ENCODE data around the gene ATMIN. TPM values are rescaled to one million over a fixed set of nuclear protein-coding genes. Genes with fewer than 3 reads are reported as not detected.

Gene ATMIN
- total RNA-seq, 1 experiment from 2014 or later: 46.7 TPM

DNA sequence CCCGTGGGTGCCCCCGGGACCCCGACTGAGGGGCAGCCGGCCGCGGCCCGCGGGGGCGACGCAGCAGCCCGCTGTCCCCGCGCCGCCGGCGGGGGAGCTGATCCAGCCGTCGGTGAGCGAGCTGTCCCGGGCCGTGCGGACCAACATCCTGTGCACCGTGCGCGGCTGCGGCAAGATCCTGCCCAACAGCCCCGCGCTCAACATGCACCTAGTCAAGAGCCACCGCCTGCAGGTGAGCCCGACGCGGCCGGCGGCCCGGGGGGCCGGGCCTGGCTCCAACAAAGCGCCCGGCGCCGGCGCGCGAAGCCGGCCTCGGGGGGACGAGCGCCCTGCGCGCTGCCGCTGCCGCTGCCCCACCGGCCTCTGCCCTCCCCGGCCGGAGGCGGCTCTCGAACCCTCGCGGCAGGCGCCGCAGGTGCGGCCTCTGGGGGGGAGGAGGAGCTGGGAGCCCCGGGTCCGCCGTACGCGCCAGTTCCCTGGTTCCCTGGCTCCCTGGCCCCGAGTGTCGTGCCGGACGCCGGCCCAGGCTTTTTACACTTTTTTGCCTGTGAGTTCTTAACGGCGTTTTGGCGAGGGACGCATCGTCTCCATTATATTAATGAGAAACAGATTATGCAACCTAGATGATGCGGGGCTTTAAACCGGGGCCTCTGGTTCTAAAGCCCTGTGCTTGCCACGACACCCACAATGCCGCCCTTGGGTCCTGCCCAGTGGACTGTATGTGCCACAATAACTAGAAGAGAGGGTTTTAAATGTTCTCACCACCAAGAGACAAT lies 521 bp downstream of the ATMIN start:
- Histone ChIP-seq H4K20me1 (ENCODE audit: insufficient read depth) (no peaks in the 10 kb centered on the region), H3K9ac (ENCODE audit: low read length) (peak overlapping the region; percentile 63), H3K4me3 (replicated peaks in 1 of 2; ENCODE audit: low read depth in 1 of 2, low read length in 2 of 2) (peak overlapping the region; percentile 66 to 73), H3K36me3 (ENCODE audit: control insufficient read depth in 1 of 2, insufficient read depth in 2 of 2, low read length in 2 of 2) (peaks cover 3 to 8% of the 10 kb centered on the region in 2 experiments; a peak in 2 of 4 replicates), H3K27ac (ENCODE audit: low read depth, low read length) (peak overlapping the region; percentile 79), H3K27me3 (ENCODE audit: insufficient read depth, low read length) (no peaks in the 10 kb centered on the region), H2AFZ (ENCODE audit: low read depth, low read length, poor library complexity, severe bottlenecking) (no peak overlapping the region), H3K79me2 (ENCODE audit: insufficient read depth, low read length) (peaks cover 46% of the 10 kb centered on the region), H3K4me1 (ENCODE audit: control insufficient read depth in 1 of 2, insufficient read depth in 2 of 2, low read length in 2 of 2) (peaks cover 10 to 14% of the 10 kb centered on the region in 2 experiments; a peak in 3 of 4 replicates), H3K9me2 (ENCODE audit: insufficient read depth) (no peaks in the 10 kb centered on the region), H3K4me2 (ENCODE audit: low read length) (peak overlapping the region; percentile 86), H3K9me3 (ENCODE audit: control insufficient read depth in 1 of 2, insufficient read depth in 1 of 2, low read depth in 1 of 2, low read length in 2 of 2) (no peaks in the 10 kb centered on the region)
- CTCF ChIA-PET: interaction anchor here (0.6 to 2.9 kb wide), 31 partner anchors 10 to 702 kb away, joined by 3 to 29 read pairs (median 4); partner anchors contain the start of genes C16orf46, CENPN and CMC2
- BruUV-seq (replicated peaks): no TSS peak
- intact Hi-C loops (cut with micrococcal nuclease): loop anchor here (1.0 to 10.0 kb wide), 6 partner anchors 29 to 699 kb away; partner anchors contain the start of genes C16orf46 and CENPN
- RAD21 ChIA-PET (ENCODE audit: low non-redundant PET in 1 of 2, low total read pairs in 2 of 2, uncharacterized antibody in 2 of 2, unreplicated experiment in 2 of 2): interaction anchor here in 1 of 2 experiments (0.6 to 1.8 kb wide), 2 partner anchors 108 to 707 kb away, joined by 3 read pairs; no protein-coding TSS in a partner anchor
- TF ChIP-seq EGR1 (IDR thresholded peaks at IDR 0.05; ENCODE audit: low read depth) (no peak), ZFX (IDR thresholded peaks at IDR 0.05) (peak; percentile 97), ATF3 (IDR thresholded peaks at IDR 0.05) (no peak), SIN3A (IDR thresholded peaks at IDR 0.05; ENCODE audit: low read depth) (peak; percentile 27; the same call in 1 of the 2 replicates), POLR2AphosphoS5 (IDR thresholded peaks at IDR 0.05; ENCODE audit: low read depth, low read length) (0 out of 2 replicates have a peak, but pooled peaks have one; percentile 3)
- TF ChIP-seq, protein P1, sequence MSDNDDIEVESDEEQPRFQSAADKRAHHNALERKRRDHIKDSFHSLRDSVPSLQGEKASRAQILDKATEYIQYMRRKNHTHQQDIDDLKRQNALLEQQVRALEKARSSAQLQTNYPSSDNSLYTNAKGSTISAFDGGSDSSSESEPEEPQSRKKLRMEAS (IDR thresholded peaks at IDR 0.05): peak; percentile 27; the same call in 1 of the 2 replicates
- ATAC-seq: peak; percentile 68
- DNase-seq (ENCODE audit: low read depth, low spot score): no peak
- POLR2A ChIA-PET: interaction anchor here (0.6 kb wide), 1 partner anchor 20 kb away, joined by 3 read pairs; no protein-coding TSS in a partner anchor

Data from HCT116 (cell line).